Activated naive CD4-positive, alpha-beta T cell treated with anti-CD3 and anti-CD28 coated beads, Interleukin-2, amount 10 ng/mL, durations not matched to agents 7 days and 5 days (primary cell): ENCODE measurements around the gene RAD9A.

Experiments used
- CTCF ChIA-PET: fragments of 350-600 bp; sonication (Branson Sonifier 250); formaldehyde crosslinking; loops from one replicate; lab custom pipeline; 2021; ENCODE audit warnings: antibody characterized with exemption; lab: Charles Lee
- DNase-seq: peaks from one replicate; pipeline ENCODE4 v3.0.0-alpha.2; 2020
- H3K27ac Mint-ChIP-seq: one replicate; pipeline ENCODE4 v1.8.0; 2021; ENCODE audit warnings: mild to moderate bottlenecking, moderate library complexity, mixed read lengths
- H3K27me3 Mint-ChIP-seq: one replicate; pipeline ENCODE4 v1.8.0; 2021; ENCODE audit warnings: mild to moderate bottlenecking, mixed read lengths
- H3K36me3 Mint-ChIP-seq: one replicate; pipeline ENCODE4 v1.8.0; 2021; ENCODE audit warnings: mixed read lengths
- H3K4me1 Mint-ChIP-seq: one replicate; pipeline ENCODE4 v1.8.0; 2021; ENCODE audit warnings: mixed read lengths
- H3K4me3 Mint-ChIP-seq: one replicate; pipeline ENCODE4 v1.8.0; 2021; ENCODE audit warnings: mild to moderate bottlenecking, moderate library complexity, mixed read lengths
- H3K9me3 Mint-ChIP-seq: one replicate; pipeline ENCODE4 v1.8.0; 2021; ENCODE audit warnings: mixed read lengths

The RAD9A gene

GRCh38 chr11:67438158-67438902, 46.5 kb downstream of the RAD9A start:
- peak; percentile 90 for DNase-seq
- Mint-ChIP-seq H3K4me3 (peak overlapping the region; percentile 100), H3K9me3 (no peaks in the 10 kb centered on the region), H3K27ac (peak overlapping the region; percentile 97), H3K27me3 (peaks cover 4% of the 10 kb centered on the region), H3K36me3 (peaks cover 48% of the 10 kb centered on the region), H3K4me1 (peaks cover 64% of the 10 kb centered on the region)
- CTCF ChIA-PET = interaction anchor here (0.6 to 6.3 kb wide), 18 partner anchors 9 to 87 kb away, joined by 3 to 36 read pairs (median 4); partner anchors contain the start of genes CDK2AP2, PPP1CA and TBC1D10C

DNA sequence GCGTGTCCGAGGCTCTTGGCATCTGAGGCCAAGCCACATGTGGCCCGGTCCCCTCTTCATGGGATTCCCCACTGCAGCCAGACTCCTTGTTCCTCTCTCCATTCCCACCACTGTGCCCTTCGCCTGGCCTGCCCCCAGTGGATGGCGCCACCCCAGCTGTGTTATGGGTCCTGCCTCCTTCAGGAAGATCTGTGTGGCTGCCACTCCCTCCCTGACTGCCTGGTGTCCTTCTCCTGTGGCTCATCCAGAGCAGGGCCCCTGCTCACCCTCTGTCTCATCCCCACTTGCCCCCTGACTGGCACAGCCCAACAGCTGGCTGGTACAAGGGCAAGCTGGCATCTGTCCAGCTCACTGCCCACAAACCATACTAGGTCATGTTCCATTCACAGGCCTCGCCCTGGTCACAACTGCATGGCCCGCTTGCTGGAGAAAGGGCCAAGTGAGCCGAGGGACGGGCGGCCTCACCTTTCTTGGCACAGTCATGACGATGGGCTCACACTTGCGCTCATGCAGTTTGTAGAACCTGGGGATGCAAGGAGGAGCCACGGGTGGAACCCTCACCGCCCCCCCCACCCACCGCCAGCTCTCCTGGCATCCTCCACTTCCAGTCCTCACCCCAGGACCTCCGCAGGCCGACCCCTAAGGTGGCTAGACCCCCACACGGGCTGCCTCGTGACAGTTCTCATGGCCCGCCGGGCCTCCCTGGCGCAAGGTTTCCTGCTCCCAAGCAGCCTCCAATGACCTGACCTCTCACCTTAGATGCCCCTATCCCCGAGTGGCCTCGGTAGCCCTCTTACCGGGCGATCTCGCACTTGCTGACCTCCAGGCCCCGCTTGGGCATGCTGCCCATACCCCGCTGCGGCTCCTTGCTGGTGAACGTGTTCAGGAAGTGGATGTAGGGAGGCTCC, 47.8 kb downstream of the RAD9A start:
- Mint-ChIP-seq H3K27me3 (peaks cover 4% of the 10 kb centered on the region), H3K9me3 (no peaks in the 10 kb centered on the region), H3K4me3 (peak overlapping the region; percentile 100), H3K36me3 (peaks cover 44% of the 10 kb centered on the region), H3K27ac (peak overlapping the region; percentile 97), H3K4me1 (peaks cover 62% of the 10 kb centered on the region)
- peak; percentile 70 for DNase-seq
- CTCF ChIA-PET = interaction anchor here (0.7 to 6.3 kb wide), 12 partner anchors 8 to 88 kb away, joined by 3 to 36 read pairs (median 4); partner anchors contain the start of genes PPP1CA and TBC1D10C

DNA sequence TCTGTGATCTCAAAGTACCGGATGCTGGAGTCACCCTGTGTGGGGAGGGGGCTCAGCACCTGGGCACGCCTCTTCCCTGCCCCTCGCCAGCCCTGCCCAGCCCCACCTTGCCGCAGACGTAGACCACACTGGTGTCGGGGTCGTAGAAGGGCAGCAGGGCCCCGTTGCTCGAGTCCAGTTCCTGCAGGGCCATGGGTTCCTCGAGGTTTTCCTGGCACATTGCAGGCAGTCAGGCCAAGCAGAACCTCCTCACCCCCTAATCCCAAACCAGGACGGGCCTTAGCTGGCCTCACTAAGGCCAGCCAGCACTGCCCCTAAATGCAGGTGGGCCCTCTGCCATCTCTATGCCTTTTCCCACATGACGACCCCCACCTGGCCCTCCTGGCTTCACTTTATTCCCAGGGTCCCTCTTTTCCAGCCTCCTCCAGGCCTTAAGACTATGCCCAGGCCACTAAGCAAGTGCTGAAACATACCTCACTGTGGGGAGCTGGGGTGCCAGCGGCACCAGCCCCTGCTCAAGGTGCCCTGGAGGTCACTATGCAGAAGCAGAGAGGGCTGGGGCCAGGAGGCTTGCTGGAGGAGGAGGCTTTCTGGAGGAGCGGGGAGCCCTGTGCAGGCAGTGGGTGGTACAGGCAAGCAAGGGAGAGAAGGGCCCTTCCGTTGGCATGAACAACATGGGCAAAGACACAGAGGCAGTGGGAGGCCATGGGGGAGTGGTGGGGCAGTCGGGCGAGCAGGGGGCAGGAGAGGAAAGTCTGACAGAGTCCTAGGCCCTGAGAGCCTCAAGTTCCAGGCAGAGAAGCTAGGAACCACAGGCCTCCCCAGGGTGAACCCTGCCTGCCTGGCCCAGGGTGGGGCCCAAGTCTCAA, 48.7 kb downstream of the RAD9A start:
- no peaks in the 10 kb centered on the region for H3K9me3 Mint-ChIP-seq
- peak overlapping the region; percentile 97 for H3K27ac Mint-ChIP-seq
- CTCF ChIA-PET = interaction anchor here (0.7 to 6.3 kb wide), 3 partner anchors 28 to 44 kb away, joined by 3 to 36 read pairs (median 5); partner anchors contain the start of genes PPP1CA and TBC1D10C
- H3K4me1 Mint-ChIP-seq = peaks cover 65% of the 10 kb centered on the region
- peaks cover 4% of the 10 kb centered on the region for H3K27me3 Mint-ChIP-seq
- peak overlapping the region; percentile 100 for H3K4me3 Mint-ChIP-seq
- H3K36me3 Mint-ChIP-seq = peaks cover 40% of the 10 kb centered on the region
- DNase-seq = peak; percentile 70

DNA sequence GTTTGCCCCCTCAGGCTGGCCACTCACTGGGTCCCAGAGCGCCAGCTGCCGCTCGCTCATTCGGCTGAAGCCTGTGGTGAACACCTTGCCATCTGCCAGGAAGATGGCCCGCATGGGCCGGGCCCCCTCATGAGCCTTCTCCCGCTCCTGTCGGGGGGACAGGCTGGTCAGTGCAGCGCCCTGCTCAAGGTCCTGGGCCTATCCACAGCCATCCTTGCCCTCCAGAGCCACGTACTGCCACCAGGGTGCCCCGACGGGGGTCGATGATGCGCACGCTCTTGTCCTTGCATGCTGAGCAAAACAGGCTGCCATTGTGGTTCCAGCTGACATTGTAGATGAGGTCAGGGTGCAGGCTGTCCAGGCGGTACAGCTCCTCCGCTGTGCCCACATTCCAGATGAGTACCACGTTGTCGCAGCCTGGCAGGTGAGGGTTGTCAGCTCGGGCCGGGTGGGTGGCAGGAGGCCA, 49.3 kb downstream of the RAD9A start:
- Mint-ChIP-seq H3K27ac (peak overlapping the region; percentile 72), H3K27me3 (peaks cover 4% of the 10 kb centered on the region), H3K4me1 (peaks cover 67% of the 10 kb centered on the region), H3K36me3 (peaks cover 35% of the 10 kb centered on the region), H3K9me3 (no peaks in the 10 kb centered on the region), H3K4me3 (peak overlapping the region; percentile 100)
- CTCF ChIA-PET = interaction anchor here (0.7 to 6.3 kb wide), 2 partner anchors 27 to 39 kb away, joined by 3 to 36 read pairs; partner anchors contain the start of genes PPP1CA and TBC1D10C
- no peak for DNase-seq

GRCh38 chr11:67441731-67442351, 50.1 kb downstream of the RAD9A start:
- Mint-ChIP-seq H3K4me3 (peak overlapping the region; percentile 46), H3K36me3 (peaks cover 29% of the 10 kb centered on the region), H3K9me3 (no peaks in the 10 kb centered on the region), H3K27ac (peak overlapping the region; percentile 86), H3K4me1 (peaks cover 70% of the 10 kb centered on the region), H3K27me3 (peaks cover 4% of the 10 kb centered on the region)
- no peak for DNase-seq
- CTCF ChIA-PET = interaction anchor here (6.3 kb wide), 1 partner anchor 40 kb away, joined by 36 read pairs; the partner anchor contains the start of genes PPP1CA and TBC1D10C

GRCh38 chr11:67442504-67443404, 51.0 kb downstream of the RAD9A start:
- Mint-ChIP-seq H3K4me3 (peak overlapping the region; percentile 46), H3K27ac (peak overlapping the region; percentile 86), H3K36me3 (peaks cover 23% of the 10 kb centered on the region), H3K27me3 (no peaks in the 10 kb centered on the region), H3K9me3 (no peaks in the 10 kb centered on the region), H3K4me1 (peaks cover 79% of the 10 kb centered on the region)
- CTCF ChIA-PET = no interaction called here
- DNase-seq = no peak

DNA sequence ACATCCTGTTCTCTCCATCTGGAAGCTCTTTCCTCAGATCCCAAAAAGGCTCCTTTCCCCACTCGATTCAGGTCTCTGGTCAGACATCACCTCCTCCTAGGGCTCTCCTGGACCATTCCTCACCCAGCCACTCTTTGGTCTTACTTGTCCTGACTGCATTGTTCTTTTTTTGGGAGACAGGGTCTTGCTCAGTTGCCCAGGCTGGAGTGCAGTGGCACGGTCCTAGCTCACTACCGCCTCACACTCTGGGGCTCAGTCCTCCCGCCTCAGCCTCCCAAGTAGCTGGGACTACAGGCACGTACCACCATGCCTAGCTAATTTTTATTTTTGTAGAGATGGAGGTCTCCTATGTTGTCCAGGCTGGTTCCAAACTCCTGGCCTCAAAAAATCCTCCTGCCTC, 53.7 kb downstream of the RAD9A start:
- H3K4me1 Mint-ChIP-seq = peaks cover 79% of the 10 kb centered on the region
- no peak for DNase-seq
- peak overlapping the region; percentile 90 for H3K27ac Mint-ChIP-seq
- H3K27me3 Mint-ChIP-seq = peaks cover 17% of the 10 kb centered on the region
- H3K4me3 Mint-ChIP-seq = peak overlapping the region; percentile 73
- H3K9me3 Mint-ChIP-seq = no peaks in the 10 kb centered on the region
- CTCF ChIA-PET = interaction anchor here (0.7 kb wide), 1 partner anchor 116 kb away, joined by 3 read pairs; no protein-coding TSS in a partner anchor
- H3K36me3 Mint-ChIP-seq = peaks cover 7% of the 10 kb centered on the region
